Hematopoietic multipotent progenitor cell treated with erythropoietin and hydrocortisone succinate and interleukin-3 and kit ligand, for 4 days (in vitro differentiated cells): ENCODE results near the gene AMOTL1.
"Not testable (repeated sequence)": the region's sequence is repeated elsewhere in the genome, so short reads cannot be mapped to it uniquely, and the experiment has no call there.

Experiments used
- DNase-seq: peaks from one replicate; pipeline ENCODE4 v3.0.0-alpha.2; 2015

The AMOTL1 gene

DNA sequence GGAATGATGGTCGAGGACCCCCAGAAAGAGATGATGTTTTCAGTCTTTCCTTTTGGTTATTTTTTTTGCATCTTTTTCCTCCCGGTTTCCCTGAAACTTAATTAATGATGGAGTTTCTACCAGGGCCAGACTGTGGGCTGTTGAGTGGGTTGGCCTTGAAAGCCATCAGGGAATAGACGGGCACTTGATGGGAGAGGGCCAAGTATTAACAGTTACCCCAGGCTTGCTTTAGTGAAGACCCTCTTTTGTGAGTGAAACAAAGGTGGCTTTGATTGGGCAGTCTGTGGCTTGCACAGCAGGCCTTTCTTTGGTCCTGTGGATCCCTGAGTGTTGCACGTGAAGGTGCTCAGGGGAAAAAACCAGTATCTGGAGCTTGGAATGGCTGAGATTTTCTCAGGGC lies 56.9 kb downstream of the AMOTL1 start:
- DNase-seq = no peak

DNA sequence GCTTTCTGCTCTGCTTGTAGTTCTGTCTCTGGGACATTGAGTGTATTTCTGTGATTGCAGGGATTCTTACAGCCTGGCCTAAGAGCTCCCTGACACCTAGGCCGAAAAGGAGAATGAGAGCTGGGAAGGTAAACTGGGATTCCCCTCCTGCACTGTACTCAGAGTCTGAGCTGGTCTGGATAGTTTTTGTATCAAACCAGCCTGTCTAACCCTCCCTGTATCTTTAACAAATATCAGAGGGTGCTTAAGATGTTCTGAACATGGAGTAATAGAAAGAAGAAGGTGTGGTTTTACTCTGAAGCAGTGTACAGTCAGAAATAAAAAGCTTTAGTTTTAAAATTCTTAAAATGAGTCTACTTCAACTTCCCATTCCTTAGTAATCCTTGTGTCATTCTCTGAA lies 57.3 kb downstream of the AMOTL1 start:
- DNase-seq = no peak

- DNase-seq = no peak
Measured at GRCh38 chr11:94826415-94826814, 58.3 kb downstream of the AMOTL1 start.

- no peak for DNase-seq
Measured at GRCh38 chr11:94828088-94828487, 59.9 kb downstream of the AMOTL1 start.

- DNase-seq = no peak
Measured at GRCh38 chr11:94830722-94831510, 62.8 kb downstream of the AMOTL1 start.

- DNase-seq = no peak
Measured at GRCh38 chr11:94831529-94831928, 63.4 kb downstream of the AMOTL1 start.

DNA sequence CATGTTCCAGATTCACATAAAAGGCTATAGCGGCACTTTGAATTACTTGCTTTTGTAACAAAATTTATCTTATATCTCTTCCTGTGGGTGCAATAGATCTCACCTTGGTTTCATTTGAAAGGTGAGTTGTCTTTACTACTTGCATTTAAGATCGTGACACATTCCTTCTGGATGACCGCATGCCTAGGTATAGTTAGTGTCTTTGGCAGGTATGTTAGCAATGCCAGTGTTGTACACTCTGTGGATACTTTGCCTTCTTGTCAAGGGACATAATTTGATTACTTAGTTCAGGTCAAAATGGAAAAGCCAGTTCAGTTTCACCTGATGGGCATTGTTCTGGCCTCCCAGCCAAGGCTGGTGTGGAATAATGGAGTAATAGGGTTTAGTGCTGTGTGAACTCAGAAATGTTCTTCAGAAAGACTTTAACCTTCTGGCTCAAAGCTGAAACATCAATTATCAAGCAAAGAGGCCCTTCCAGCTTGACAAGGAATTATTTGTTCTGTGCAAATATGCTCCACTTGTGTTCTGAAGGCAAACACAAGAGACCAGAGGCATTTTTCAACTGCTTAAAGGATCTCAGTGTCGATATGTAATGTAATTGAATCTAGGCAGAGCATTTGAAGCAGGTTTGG lies 64.6 kb downstream of the AMOTL1 start:
- no peak for DNase-seq

GRCh38 chr11:94834911-94835593 lies 66.9 kb downstream of the AMOTL1 start:
- DNase-seq = no peak

- DNase-seq = no peak
Measured at GRCh38 chr11:94835594-94835927, 67.4 kb downstream of the AMOTL1 start.

GRCh38 chr11:94837317-94837716 lies 69.2 kb downstream of the AMOTL1 start:
- DNase-seq = no peak

GRCh38 chr11:94838027-94838731 lies 70.0 kb downstream of the AMOTL1 start:
- DNase-seq = no peak

GRCh38 chr11:94840209-94840608 lies 72.1 kb downstream of the AMOTL1 start:
- DNase-seq = no peak

GRCh38 chr11:94844031-94844430 lies 75.9 kb downstream of the AMOTL1 start:
- DNase-seq = no peak

GRCh38 chr11:94845622-94846021 lies 77.5 kb downstream of the AMOTL1 start:
- DNase-seq = no peak

GRCh38 chr11:94849839-94850238 lies 81.7 kb downstream of the AMOTL1 start:
- DNase-seq = no peak

DNA sequence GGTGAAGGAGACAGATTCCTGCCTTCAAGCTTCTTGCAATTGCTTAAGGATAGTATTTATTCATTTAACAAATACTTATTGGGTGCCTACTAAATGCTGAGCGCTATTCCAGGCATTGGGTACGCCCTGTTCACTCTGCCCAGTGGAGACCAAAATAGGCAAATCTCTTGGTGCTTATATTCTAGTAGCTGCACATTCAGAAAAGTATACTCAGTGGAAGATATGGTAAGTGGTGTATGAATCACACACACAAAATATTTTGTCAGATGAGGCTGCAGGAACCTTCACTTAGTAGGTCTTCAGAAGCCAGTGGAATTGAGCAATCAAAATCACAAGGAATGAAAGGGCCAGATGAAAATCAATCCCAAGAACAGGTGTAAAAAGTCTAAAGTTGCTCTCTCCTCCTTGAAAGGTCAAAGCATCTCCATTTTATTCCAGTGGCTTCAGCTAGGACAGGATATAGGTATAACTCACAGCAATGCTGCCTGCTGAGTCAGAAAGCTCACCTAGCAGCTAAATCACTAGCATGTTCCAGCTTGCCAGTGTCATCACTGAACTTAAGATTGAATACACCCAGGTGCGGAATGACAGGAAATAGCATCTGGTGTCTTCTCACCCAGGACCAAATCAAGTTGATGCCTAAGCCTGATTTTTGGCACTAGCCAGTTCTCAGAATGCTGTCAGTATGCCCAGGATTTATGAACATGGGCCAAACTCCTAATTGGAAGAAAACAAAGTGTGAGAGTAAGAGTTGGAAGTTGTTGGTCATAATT lies 83.9 kb downstream of the AMOTL1 start:
- DNase-seq = no peak

- not testable (repeated sequence) for DNase-seq
Measured at GRCh38 chr11:94853288-94853687, 85.1 kb downstream of the AMOTL1 start.

GRCh38 chr11:94853836-94854235 lies 85.7 kb downstream of the AMOTL1 start:
- no peak for DNase-seq

- no peak for DNase-seq
Measured at GRCh38 chr11:94854770-94855633, 86.8 kb downstream of the AMOTL1 start.

- DNase-seq = no peak
Measured at GRCh38 chr11:94855666-94856065, 87.5 kb downstream of the AMOTL1 start.

- DNase-seq = no peak
Measured at GRCh38 chr11:94856443-94856842, 88.3 kb downstream of the AMOTL1 start.

- DNase-seq = no peak
Measured at GRCh38 chr11:94857337-94857736, 89.2 kb downstream of the AMOTL1 start.
